HG02885 (cell line): ENCODE data around the gene CLPSL1.

Experiments
- ATAC-seq: cut with Tn5 transposase; IDR thresholded peaks from one replicate; pipeline ENCODE4 v1.9.1; 2021; ENCODE audit warnings: mild to moderate bottlenecking; ENCODE audit not compliant: unreplicated experiment, poor library complexity

CLPSL1 gene

GRCh38 chr6:35757456-35758123, 23.2 kb upstream of the CLPSL1 start:
- no peak for ATAC-seq

- ATAC-seq, result no peak
Observed at GRCh38 chr6:35759426-35759825, 21.4 kb upstream of the CLPSL1 start.

GRCh38 chr6:35765739-35766138, 15.1 kb upstream of the CLPSL1 start:
- no peak for ATAC-seq

GRCh38 chr6:35769211-35769610, 11.6 kb upstream of the CLPSL1 start:
- ATAC-seq, result no peak

DNA sequence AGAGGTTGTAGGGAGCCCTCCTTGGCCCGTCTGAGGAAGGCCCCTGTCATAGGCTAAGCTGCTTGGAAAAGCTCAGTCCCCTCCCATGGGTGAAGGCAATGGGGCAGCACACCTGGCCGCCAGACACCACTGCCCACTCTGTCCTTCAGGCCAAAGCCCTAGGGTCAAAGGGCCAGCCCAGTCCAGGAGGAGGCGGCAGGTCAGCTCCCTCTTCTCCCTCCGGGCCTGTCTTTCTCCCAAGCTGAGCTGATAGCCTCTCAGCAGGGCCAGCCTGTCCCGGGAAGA, 9.5 kb upstream of the CLPSL1 start:
- no peak for ATAC-seq

DNA sequence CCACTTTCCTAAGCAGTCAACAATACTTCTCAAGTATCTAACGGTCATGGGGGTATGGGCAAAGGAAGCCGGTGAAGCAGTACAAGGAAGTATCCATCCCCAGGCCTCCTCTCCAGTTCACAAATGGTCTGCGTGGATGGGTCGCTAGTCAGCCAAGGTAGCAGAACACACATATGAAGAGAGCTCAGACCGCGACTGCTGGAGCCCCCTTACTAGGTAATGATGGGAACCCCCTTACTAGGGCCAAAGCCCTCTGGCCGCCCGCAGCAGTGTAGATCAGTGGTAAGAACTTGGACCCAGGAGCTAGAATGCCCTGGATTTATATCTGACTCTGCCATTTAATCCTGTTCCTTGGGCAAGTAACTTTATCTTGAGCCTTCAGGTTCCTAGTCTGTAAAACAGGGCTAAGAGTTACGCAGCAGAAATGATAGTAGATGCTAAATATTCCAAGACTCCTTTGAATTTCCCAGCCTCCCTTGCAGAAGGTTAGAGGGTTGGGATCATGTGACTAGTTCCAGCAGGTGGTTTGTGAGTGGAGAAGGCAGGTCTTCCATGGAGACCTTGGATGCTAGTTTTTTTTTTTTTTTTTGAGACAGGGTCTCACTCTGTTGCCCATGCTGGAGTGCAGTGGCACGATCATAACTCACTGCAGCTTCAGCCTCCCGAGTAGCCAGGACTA, 6.6 kb upstream of the CLPSL1 start:
- ATAC-seq, result no peak

GRCh38 chr6:35775031-35775430, 5.8 kb upstream of the CLPSL1 start:
- ATAC-seq, result no peak

GRCh38 chr6:35776364-35777215, 4.2 kb upstream of the CLPSL1 start, which contains the start of gene CLPSL2:
TSS of gene CLPSL2 (plus strand) at chr6:35776598. CDS start at chr6:35776619, 21 bp downstream.
- ATAC-seq, result no peak

- ATAC-seq, result no peak
Observed at GRCh38 chr6:35777356-35778102, 3.3 kb upstream of the CLPSL1 start.

GRCh38 chr6:35778437-35778836, 2.4 kb upstream of the CLPSL1 start:
- no peak for ATAC-seq

DNA sequence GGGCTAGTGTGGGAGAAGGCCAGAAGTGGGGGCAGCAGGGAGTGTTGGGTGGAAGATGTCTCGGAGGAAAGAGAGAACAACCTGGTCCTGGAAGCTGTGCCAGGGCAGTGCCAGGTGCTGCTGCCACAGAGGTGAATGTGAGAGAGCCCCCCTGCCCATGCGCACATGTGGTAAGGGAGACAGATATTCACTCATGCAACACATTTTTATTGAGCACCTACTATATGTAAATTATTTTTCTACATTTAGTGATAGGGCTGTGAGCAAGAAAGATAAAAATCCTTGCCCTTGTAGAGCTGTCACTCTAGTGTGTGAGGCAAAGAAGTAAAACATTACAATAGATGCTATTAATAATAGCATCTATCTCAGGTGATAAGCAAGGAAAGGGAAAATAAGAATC, 471 bp downstream of the CLPSL1 start:
- no peak for ATAC-seq

DNA sequence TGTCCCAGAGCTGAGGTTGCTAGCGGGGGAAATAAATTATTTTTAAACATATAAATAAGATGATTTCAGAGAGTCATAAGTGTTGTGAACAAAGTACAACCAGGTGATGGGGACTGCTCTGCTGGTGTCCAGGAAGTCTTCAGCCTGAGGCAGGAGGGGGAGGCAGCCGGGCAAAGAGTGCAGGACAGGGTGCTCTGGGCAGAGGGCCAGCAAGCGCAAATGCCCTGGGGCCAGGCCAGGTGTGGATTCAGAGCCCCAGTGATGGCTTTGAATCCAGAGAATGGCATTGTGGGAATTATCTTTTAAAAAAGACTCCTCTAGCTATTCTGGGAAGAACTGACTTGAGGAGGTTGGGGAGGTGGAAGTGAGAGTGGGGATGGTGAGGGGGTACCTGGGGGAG, 1.6 kb downstream of the CLPSL1 start:
- no peak for ATAC-seq

DNA sequence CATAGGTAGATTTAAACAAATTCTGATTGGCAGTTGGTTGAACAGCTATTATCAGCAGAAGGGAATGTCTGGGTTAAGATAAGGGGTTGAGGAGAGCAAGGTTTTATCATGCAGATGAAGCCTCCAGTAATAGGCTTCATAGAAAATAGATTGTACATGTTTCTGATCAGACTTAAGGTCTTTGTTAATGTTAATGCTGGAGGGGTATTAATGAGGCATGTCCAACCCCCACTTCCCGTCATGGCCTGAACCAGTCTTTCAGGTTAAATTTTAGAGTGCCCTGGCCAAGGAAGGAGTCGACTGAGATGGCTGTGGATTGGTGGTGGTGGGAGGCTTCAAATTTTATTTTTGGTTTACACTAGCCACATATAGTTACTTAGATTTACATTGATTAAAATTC, 3.4 kb downstream of the CLPSL1 start:
- ATAC-seq, result no peak

GRCh38 chr6:35786272-35786671, 5.5 kb downstream of the CLPSL1 start:
- ATAC-seq, result no peak

DNA sequence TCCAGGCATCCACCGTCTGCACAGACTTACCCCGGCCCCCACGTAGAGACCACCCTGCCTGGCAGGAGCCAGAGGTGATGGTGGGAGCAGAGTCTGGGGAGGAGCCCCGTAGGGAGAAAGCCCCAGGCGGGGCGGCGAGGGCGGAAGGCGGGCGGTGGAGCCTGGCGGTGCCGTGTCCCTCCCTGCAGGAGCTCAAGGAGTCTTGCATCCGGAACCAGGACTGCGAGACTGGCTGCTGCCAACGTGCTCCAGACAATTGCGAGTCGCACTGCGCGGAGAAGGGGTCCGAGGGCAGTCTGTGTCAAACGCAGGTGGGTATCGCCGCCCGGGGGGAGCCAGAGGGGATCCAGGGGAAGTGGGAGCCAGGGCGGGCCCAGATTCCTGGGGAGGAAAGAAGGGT, 6.0 kb downstream of the CLPSL1 start:
- no peak for ATAC-seq

GRCh38 chr6:35787266-35788218, 6.7 kb downstream of the CLPSL1 start:
- no peak for ATAC-seq

- ATAC-seq, result no peak
Observed at GRCh38 chr6:35788423-35788982, 7.7 kb downstream of the CLPSL1 start.

- no peak for ATAC-seq
Observed at GRCh38 chr6:35790683-35791082, 9.9 kb downstream of the CLPSL1 start.
